ENCODE data around the gene VSIG4. TPM values are rescaled to one million over a fixed set of nuclear protein-coding genes. Genes with fewer than 3 reads are reported as not detected.

VSIG4 gene
- total and polyA plus RNA-seq, 2 experiments from 2014 or later = 3.2 to 8.8 TPM

DNA sequence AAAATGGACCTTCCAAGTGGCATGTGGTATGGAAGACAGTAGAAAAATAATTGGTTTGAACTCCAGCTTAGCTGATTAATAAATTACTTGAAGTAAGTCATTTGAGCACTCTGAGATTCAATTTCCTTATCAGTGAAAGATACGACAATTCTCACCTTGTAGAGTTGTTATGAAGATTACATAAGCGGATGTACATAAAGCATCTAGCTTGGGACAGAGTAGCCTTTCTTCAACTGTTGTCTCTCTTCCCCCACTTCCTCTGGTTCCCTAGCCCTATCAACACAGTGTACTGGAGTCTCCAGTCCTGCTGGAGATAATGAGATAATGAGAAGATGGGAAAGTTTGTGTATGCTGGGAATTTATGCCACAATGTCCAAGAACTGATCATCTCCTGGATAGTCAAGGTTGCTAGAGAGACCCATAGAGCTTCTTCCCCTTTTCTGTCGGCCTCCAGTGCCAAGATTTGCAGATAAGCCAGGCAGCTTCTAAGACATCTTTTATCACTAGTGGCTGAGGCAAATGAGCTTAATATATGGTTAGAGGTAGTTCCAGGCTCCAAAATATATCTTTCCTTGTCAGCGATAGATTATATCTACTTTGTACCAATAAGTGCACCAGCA lies 33.9 kb downstream of the VSIG4 start:
- no peaks in the 10 kb centered on the region for H3K4me1 ChIP-seq (ENCODE audit: insufficient read depth)
- no peak overlapping the region for H3K4me2 ChIP-seq
- no peaks in the 10 kb centered on the region for H3K79me2 ChIP-seq
- H3K27me3 ChIP-seq = no peaks in the 10 kb centered on the region
- TF ChIP-seq, protein P1, sequence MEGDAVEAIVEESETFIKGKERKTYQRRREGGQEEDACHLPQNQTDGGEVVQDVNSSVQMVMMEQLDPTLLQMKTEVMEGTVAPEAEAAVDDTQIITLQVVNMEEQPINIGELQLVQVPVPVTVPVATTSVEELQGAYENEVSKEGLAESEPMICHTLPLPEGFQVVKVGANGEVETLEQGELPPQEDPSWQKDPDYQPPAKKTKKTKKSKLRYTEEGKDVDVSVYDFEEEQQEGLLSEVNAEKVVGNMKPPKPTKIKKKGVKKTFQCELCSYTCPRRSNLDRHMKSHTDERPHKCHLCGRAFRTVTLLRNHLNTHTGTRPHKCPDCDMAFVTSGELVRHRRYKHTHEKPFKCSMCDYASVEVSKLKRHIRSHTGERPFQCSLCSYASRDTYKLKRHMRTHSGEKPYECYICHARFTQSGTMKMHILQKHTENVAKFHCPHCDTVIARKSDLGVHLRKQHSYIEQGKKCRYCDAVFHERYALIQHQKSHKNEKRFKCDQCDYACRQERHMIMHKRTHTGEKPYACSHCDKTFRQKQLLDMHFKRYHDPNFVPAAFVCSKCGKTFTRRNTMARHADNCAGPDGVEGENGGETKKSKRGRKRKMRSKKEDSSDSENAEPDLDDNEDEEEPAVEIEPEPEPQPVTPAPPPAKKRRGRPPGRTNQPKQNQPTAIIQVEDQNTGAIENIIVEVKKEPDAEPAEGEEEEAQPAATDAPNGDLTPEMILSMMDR (IDR thresholded peaks at IDR 0.05; ENCODE audit: poor library complexity) = no peak
- TF ChIP-seq EZH2phosphoT487 (IDR thresholded peaks at IDR 0.05; ENCODE audit: low read depth, severe bottlenecking, unreplicated experiment) (no peak), EZH2 (IDR thresholded peaks at IDR 0.05; ENCODE audit: borderline replicate concordance) (no peak)
- no peaks in the 10 kb centered on the region for H3K9me2 ChIP-seq (replicated peaks; ENCODE audit: insufficient read depth)
- H2AFZ ChIP-seq = no peak overlapping the region
- DNase-seq (ENCODE audit: low spot score) = no peak
- H3K9me3 ChIP-seq (ENCODE audit: low read depth) = no peaks in the 10 kb centered on the region
- no peak overlapping the region for H3K27ac ChIP-seq
- H4K20me1 ChIP-seq (ENCODE audit: insufficient read depth, poor library complexity, severe bottlenecking) = no peaks in the 10 kb centered on the region
- 73% methylated on average over 4 of the region's 4 CpGs for WGBS (ENCODE audit: low lambda C conversion rate, missing lambda C conversion rate)
- H3K4me3 ChIP-seq = no peak overlapping the region
- no peaks in the 10 kb centered on the region for H3K36me3 ChIP-seq (replicated peaks; ENCODE audit: insufficient read depth, low read depth)

DNA sequence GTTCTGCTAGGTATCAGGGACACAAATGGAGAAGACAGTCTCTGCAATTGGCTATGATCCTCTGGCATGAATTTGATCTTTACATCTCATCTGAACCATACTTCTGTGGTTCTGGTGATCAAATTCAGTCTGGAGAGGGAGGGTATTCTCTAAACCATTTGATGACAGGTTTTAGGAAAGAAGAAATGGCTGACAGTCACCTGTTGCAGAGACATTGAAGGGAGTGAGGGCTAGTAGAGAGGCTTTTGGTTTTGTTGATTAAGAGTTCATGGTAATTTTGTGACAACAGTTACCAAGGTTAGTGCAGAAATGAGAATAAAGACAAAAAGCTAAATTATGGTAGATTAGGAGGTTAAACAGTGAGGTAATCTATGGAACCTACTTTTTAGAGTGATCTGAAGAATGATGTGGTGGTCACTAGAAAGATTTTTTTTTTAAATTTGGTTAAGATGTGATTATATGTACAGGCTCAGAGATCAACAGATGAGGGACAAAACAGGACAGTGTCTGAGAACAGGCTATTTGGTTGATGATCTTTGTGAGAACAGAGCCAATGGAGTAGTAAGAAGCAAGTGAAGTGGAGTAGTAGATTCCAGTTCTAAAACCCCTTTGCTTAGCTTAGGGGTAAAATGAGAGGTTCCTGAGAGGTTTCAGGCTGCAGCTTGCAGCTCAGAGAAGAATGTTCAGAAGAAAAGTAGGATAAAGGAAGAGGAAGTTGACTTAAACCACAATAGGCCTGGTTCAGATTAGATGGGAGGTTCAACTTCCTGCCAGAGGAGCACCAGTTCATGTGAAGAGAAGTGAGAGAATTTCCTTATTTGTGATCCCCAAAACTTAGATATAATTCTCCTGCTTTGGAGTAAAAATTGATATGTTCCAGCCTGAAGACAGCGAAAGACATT lies 34.7 kb downstream of the VSIG4 start:
- Histone ChIP-seq H3K9me2 (replicated peaks; ENCODE audit: insufficient read depth) (no peaks in the 10 kb centered on the region), H3K4me1 (ENCODE audit: insufficient read depth) (no peaks in the 10 kb centered on the region), H3K27me3 (no peaks in the 10 kb centered on the region), H3K9me3 (ENCODE audit: low read depth) (no peaks in the 10 kb centered on the region), H3K79me2 (no peaks in the 10 kb centered on the region), H3K4me3 (no peak overlapping the region), H2AFZ (no peak overlapping the region), H3K36me3 (replicated peaks; ENCODE audit: insufficient read depth, low read depth) (no peaks in the 10 kb centered on the region), H3K4me2 (no peak overlapping the region), H3K27ac (no peak overlapping the region), H4K20me1 (ENCODE audit: insufficient read depth, poor library complexity, severe bottlenecking) (no peaks in the 10 kb centered on the region)
- no peak for DNase-seq (ENCODE audit: low spot score)
- TF ChIP-seq EZH2 (IDR thresholded peaks at IDR 0.05; ENCODE audit: borderline replicate concordance) (no peak), EZH2phosphoT487 (IDR thresholded peaks at IDR 0.05; ENCODE audit: low read depth, severe bottlenecking, unreplicated experiment) (no peak)
- TF ChIP-seq, protein P1 (IDR thresholded peaks at IDR 0.05; ENCODE audit: poor library complexity) = no peak
- 97% methylated on average over 1 of the region's 1 CpG for WGBS (ENCODE audit: low lambda C conversion rate, missing lambda C conversion rate)

DNA sequence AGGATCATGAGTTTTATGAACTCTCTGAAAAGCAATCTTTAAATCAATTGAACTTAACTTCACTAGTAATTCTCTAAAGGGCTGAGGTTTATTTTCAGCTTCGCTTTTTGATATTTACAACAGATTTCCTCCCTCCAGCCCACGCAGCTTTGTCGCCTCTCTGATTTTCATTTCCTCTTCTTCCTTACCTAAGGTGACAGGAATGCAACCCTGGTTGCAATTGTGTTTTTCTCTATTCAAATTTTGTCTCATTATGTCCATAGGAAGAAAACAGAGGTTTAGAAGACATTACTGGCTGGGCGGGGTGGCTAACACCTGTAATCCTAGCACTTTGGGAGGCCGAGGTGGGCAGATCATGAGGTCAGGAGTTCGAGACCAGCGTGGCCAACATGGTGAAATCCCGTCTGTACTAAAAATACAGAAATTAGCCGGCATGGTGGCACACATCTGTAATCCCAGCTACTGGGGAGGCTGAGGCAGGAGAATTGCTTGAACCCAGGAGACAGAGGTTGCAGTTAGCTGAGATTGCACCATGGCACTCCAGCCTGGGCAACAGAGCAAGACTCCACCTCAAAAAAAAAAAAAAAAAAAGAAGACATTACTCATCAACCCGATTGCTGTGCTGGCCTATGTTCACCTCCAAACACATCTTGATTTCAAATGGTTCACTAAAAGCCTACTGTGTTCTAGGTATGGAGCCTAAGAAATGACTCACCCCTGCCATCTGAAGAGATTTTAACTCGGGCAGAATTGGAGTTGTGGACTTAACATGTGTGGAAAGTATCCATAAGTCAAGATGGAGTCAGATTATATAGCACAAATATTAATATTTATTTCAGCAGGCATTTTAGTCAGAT lies 36.8 kb downstream of the VSIG4 start:
- no peaks in the 10 kb centered on the region for H3K36me3 ChIP-seq (replicated peaks; ENCODE audit: insufficient read depth, low read depth)
- H3K27ac ChIP-seq = no peak overlapping the region
- DNase-seq (ENCODE audit: low spot score) = no peak
- H4K20me1 ChIP-seq (ENCODE audit: insufficient read depth, poor library complexity, severe bottlenecking) = no peaks in the 10 kb centered on the region
- WGBS (ENCODE audit: low lambda C conversion rate, missing lambda C conversion rate) = 72% methylated on average over 11 of the region's 11 CpGs
- no peak overlapping the region for H3K4me2 ChIP-seq
- H2AFZ ChIP-seq = no peak overlapping the region
- TF ChIP-seq, protein P1 (IDR thresholded peaks at IDR 0.05; ENCODE audit: poor library complexity) = no peak
- no peak for TF ChIP-seq EZH2 (IDR thresholded peaks at IDR 0.05; ENCODE audit: borderline replicate concordance)
- no peak for TF ChIP-seq EZH2phosphoT487 (IDR thresholded peaks at IDR 0.05; ENCODE audit: low read depth, severe bottlenecking, unreplicated experiment)
- no peak overlapping the region for H3K4me3 ChIP-seq
- no peaks in the 10 kb centered on the region for H3K79me2 ChIP-seq
- H3K9me3 ChIP-seq (ENCODE audit: low read depth) = no peaks in the 10 kb centered on the region
- no peaks in the 10 kb centered on the region for H3K27me3 ChIP-seq
- H3K4me1 ChIP-seq (ENCODE audit: insufficient read depth) = no peaks in the 10 kb centered on the region
- no peaks in the 10 kb centered on the region for H3K9me2 ChIP-seq (replicated peaks; ENCODE audit: insufficient read depth)

Measured in hepatocyte (in vitro differentiated cells).